Epithelial cell of proximal tubule (primary cell): Measurements from ENCODE around the gene BPIFA3. TPM values are rescaled to one million over a fixed set of nuclear protein-coding genes. Genes with fewer than 3 reads are reported as not detected.

Source experiments
- DNase-seq: peaks from one replicate; pipeline ENCODE4 v3.0.0-alpha.2; 2011; ENCODE audit warnings: low read depth
- H3K4me3 ChIP-seq: 2 replicates; pipeline ENCODE4 v1.5.1; 2011; ENCODE audit warnings: low read depth, mild to moderate bottlenecking, low read length
- CTCF ChIP-seq: conservative IDR thresholded peaks from 2 replicates; pipeline ENCODE4 v1.5.1; 2012; ENCODE audit warnings: low read depth, mild to moderate bottlenecking, low read length
- total RNA-seq: library from RNA; depleted of rRNA; stranded (reverse); fragments of >200 nt; gene quantifications from 2 replicates; pipeline ENCODE4 v1.2.3, GENCODE V29; 2015

Gene BPIFA3
- total RNA-seq, 1 donor from 2014 or later = not detected

GRCh38 chr20:33267701-33268100 is 50.5 kb downstream of the BPIFA3 start:
- no peak overlapping the region for H3K4me3 ChIP-seq
- DNase-seq = no peak
- no peak for TF ChIP-seq CTCF

- no peak overlapping the region for H3K4me3 ChIP-seq
- no peak for TF ChIP-seq CTCF
- DNase-seq = no peak
Measured at GRCh38 chr20:33272155-33272873, 55.2 kb downstream of the BPIFA3 start.

GRCh38 chr20:33273117-33273851 is 56.1 kb downstream of the BPIFA3 start:
- no peak for DNase-seq
- no peak overlapping the region for H3K4me3 ChIP-seq

GRCh38 chr20:33275215-33275614 is 58.1 kb downstream of the BPIFA3 start:
- no peak for DNase-seq
- H3K4me3 ChIP-seq = no peak overlapping the region
- no peak for TF ChIP-seq CTCF

More at GRCh38 chr20:33273117-33273851, 56.1 kb downstream of the BPIFA3 start:
- TF ChIP-seq CTCF = no peak

- no peak for TF ChIP-seq CTCF
- no peak overlapping the region for H3K4me3 ChIP-seq
- no peak for DNase-seq
Measured at GRCh38 chr20:33275871-33276270, 58.7 kb downstream of the BPIFA3 start.

GRCh38 chr20:33276303-33277113 is 59.4 kb downstream of the BPIFA3 start:
- DNase-seq = no peak
- TF ChIP-seq CTCF = no peak
- H3K4me3 ChIP-seq = no peak overlapping the region

Other genes with a start within 250 kb of the BPIFA3 start
- gene SUN5, start 212.9 kb upstream of the BPIFA3 start, total RNA-seq = not detected in 2 replicates
- gene BPIFB2, start 209.6 kb upstream of the BPIFA3 start, total RNA-seq = not detected in 2 replicates
- gene BPIFB6, start 185.7 kb upstream of the BPIFA3 start, total RNA-seq = not detected in 2 replicates
- gene BPIFB3, start 163.4 kb upstream of the BPIFA3 start, total RNA-seq = not detected in 2 replicates
- not detected in 2 replicates for gene BPIFB4, start 137.7 kb upstream of the BPIFA3 start, total RNA-seq
- gene BPIFA2, start 49.2 kb upstream of the BPIFA3 start, total RNA-seq = not detected in 2 replicates
- not detected in 2 replicates for gene BPIFA1, start 18.6 kb downstream of the BPIFA3 start, total RNA-seq
- not detected in 2 replicates for gene BPIFB1, start 65.9 kb downstream of the BPIFA3 start, total RNA-seq
- 28.8 and 42.1 TPM in 2 replicates for gene CDK5RAP1, start 184.2 kb downstream of the BPIFA3 start, total RNA-seq
- gene SNTA1, start 226.4 kb downstream of the BPIFA3 start, total RNA-seq = 6.9 and 12.4 TPM in 2 replicates